HG02642 (cell line): Measurements from ENCODE around the gene ZNF526.
A peak's percentile ranks its signal among the peaks of the same experiment; 100 is the strongest.

ENCODE experiments used
- ATAC-seq: cut with Tn5 transposase; IDR thresholded peaks from one replicate; pipeline ENCODE4 v1.9.1; 2021; ENCODE audit warnings: mild to moderate bottlenecking; ENCODE audit not compliant: unreplicated experiment, poor library complexity

Gene ZNF526

GRCh38 chr19:42244347-42245220, 24.5 kb downstream of the ZNF526 start:
- peak; percentile 37 for ATAC-seq

GRCh38 chr19:42245231-42245630, 25.1 kb downstream of the ZNF526 start:
- ATAC-seq: no peak

- ATAC-seq: no peak
Measured at GRCh38 chr19:42246143-42246921, 26.2 kb downstream of the ZNF526 start.

GRCh38 chr19:42246922-42247639, 27.0 kb downstream of the ZNF526 start:
- ATAC-seq: no peak

- ATAC-seq: no peak
Measured at GRCh38 chr19:42247640-42248199, 27.6 kb downstream of the ZNF526 start.

GRCh38 chr19:42248270-42249148, 28.4 kb downstream of the ZNF526 start:
- ATAC-seq: no peak

GRCh38 chr19:42249149-42249750, 29.1 kb downstream of the ZNF526 start:
- no peak for ATAC-seq

- no peak for ATAC-seq
Measured at GRCh38 chr19:42249769-42250168, 29.7 kb downstream of the ZNF526 start.

- no peak for ATAC-seq
Measured at GRCh38 chr19:42250183-42250665, 30.1 kb downstream of the ZNF526 start.

- ATAC-seq: no peak
Measured at GRCh38 chr19:42250666-42251531, 30.8 kb downstream of the ZNF526 start.

- no peak for ATAC-seq
Measured at GRCh38 chr19:42251572-42252358, 31.7 kb downstream of the ZNF526 start.

GRCh38 chr19:42252365-42253244, 32.5 kb downstream of the ZNF526 start:
- ATAC-seq: no peak

- peak; percentile 26 for ATAC-seq
Measured at GRCh38 chr19:42253245-42254088, 33.4 kb downstream of the ZNF526 start.

GRCh38 chr19:42254089-42254849, 34.2 kb downstream of the ZNF526 start:
- peak; percentile 44 for ATAC-seq
